H1 (cell line): ENCODE results near the gene C1orf74. TPM values are rescaled to one million over a fixed set of nuclear protein-coding genes. Genes with fewer than 3 reads are reported as not detected.

Experiments
- CTCF ChIA-PET: fragments of 300-600 bp; sonication (Branson Sonifier 250); formaldehyde crosslinking; loops from one replicate; lab custom pipeline; 2021; ENCODE audit not compliant: partially characterized antibody; lab: Charles Lee
- POLR2A ChIA-PET: fragments of 300-600 bp; sonication (Branson Sonifier 250); formaldehyde crosslinking; loops from one replicate; lab custom pipeline; 2021; ENCODE audit warnings: inconsistent platforms; ENCODE audit not compliant: partially characterized antibody; lab: Charles Lee
- DNase-seq, 2 experiments: peaks; one replicate each; pipeline versions ENCODE4 v3.0.0 to v3.0.0-alpha.2; 2010 to 2022; ENCODE audit warnings: low spot score in 2 of 2, low read depth in 1 of 2, mixed read lengths in 1 of 2
- FAIRE-seq: peaks from 2 replicates; lab custom pipeline; 2011; peaks lifted over from hg19 to GRCh38; lab: Jason Lieb, UNC
- H2AFZ ChIP-seq: 2 replicates; pipeline ENCODE4 v1.8.1; 2012; ENCODE audit warnings: low read length, inconsistent platforms
- H2AK5ac ChIP-seq: 2 replicates; pipeline ENCODE4 v1.6.1; 2013; ENCODE audit warnings: low read depth, low read length
- H2BK120ac ChIP-seq: replicated peaks from 2 replicates; pipeline ENCODE3; 2013; ENCODE audit warnings: low read depth, low read length, inconsistent platforms
- H2BK12ac ChIP-seq: 2 replicates; pipeline ENCODE4 v1.6.1; 2013; ENCODE audit warnings: low read depth, low read length
- H2BK15ac ChIP-seq: 2 replicates; pipeline ENCODE4 v1.6.1; 2013; ENCODE audit warnings: low read length
- H2BK20ac ChIP-seq: 2 replicates; pipeline ENCODE4 v1.6.1; 2013; ENCODE audit warnings: low read length
- H2BK5ac ChIP-seq: 2 replicates; pipeline ENCODE4 v1.6.1; 2013; ENCODE audit warnings: low read depth, low read length
- H3K14ac ChIP-seq: 2 replicates; pipeline ENCODE4 v1.6.1; 2013; ENCODE audit warnings: inconsistent platforms; ENCODE audit not compliant: insufficient read length
- H3K18ac ChIP-seq: 2 replicates; pipeline ENCODE4 v1.6.1; 2013; ENCODE audit warnings: low read length; ENCODE audit errors: extremely low read depth
- H3K23ac ChIP-seq: 2 replicates; pipeline ENCODE4 v1.6.1; 2013; ENCODE audit warnings: inconsistent platforms; ENCODE audit not compliant: insufficient read length
- H3K23me2 ChIP-seq: 2 replicates; pipeline ENCODE4 v1.6.1; 2013; ENCODE audit warnings: low read depth, low read length
- H3K27ac ChIP-seq: 2 replicates; pipeline ENCODE4 v1.6.1; 2011; ENCODE audit warnings: low read depth, low read length, inconsistent platforms
- H3K27me3 ChIP-seq, 4 experiments: replicated peaks in 1 of 4; 1 replicate in 1 of 4; 2 replicates in 3 of 4; pipeline versions ENCODE4 v1.6.1 to v1.8.1; 2011 to 2013; ENCODE audit warnings: low read length in 3 of 4, mild to moderate bottlenecking in 3 of 4, inconsistent platforms in 2 of 4, mixed read lengths in 2 of 4, moderate library complexity in 1 of 4; ENCODE audit not compliant: control insufficient read depth in 3 of 4, insufficient read depth in 3 of 4; ENCODE audit errors: extremely low read depth in 1 of 4
- H3K36me3 ChIP-seq, 4 experiments: 2 replicates each; pipeline versions ENCODE4 v1.6.1 to v1.8.1; 2011 to 2013; ENCODE audit warnings: mild to moderate bottlenecking in 4 of 4, low read length in 3 of 4, moderate library complexity in 2 of 4, control low read depth in 1 of 4, inconsistent platforms in 1 of 4; ENCODE audit not compliant: insufficient read depth in 4 of 4, control insufficient read depth in 2 of 4
- H3K4ac ChIP-seq: replicated peaks from 2 replicates; pipeline ENCODE3; 2013; ENCODE audit warnings: low read length, low read depth, mixed read lengths, inconsistent platforms; ENCODE audit not compliant: insufficient read length
- H3K4me1 ChIP-seq, 4 experiments: replicated peaks in 1 of 4; 1 replicate in 1 of 4; 2 replicates in 3 of 4; pipeline versions ENCODE4 v1.6.1 to v1.8.1; 2011 to 2013; ENCODE audit warnings: low read length in 3 of 4, inconsistent platforms in 2 of 4, mixed read lengths in 1 of 4; ENCODE audit not compliant: insufficient read depth in 4 of 4, control insufficient read depth in 3 of 4
- H3K4me2 ChIP-seq, 2 experiments: 2 replicates each; pipeline versions ENCODE4 v1.6.1 to v1.8.1; 2011 to 2013; ENCODE audit warnings: low read depth in 2 of 2, low read length in 2 of 2, control low read depth in 1 of 2, inconsistent platforms in 1 of 2, mild to moderate bottlenecking in 1 of 2; ENCODE audit not compliant: insufficient read depth in 1 of 2
- H3K4me3 ChIP-seq, 4 experiments: fragments of 200-600, 300-600 bp in 1 of 4; sonication (generic), shearing (Covaris generic), sonication (Bioruptor Twin) in 1 of 4; 2 replicates each; pipeline versions ENCODE4 v1.5.1 to v1.8.1; 2011 to 2016; ENCODE audit warnings: low read length in 4 of 4, low read depth in 3 of 4, control low read depth in 2 of 4, inconsistent platforms in 2 of 4, mild to moderate bottlenecking in 2 of 4, mixed read lengths in 1 of 4, moderate library complexity in 1 of 4; ENCODE audit not compliant: insufficient read depth in 2 of 4; ENCODE audit errors: extremely low read depth in 1 of 4
- H3K56ac ChIP-seq: replicated peaks from 2 replicates; pipeline ENCODE3; 2013; ENCODE audit warnings: low read depth, mild to moderate bottlenecking, mixed read lengths, low read length, inconsistent platforms; ENCODE audit not compliant: insufficient read length
- H3K79me1 ChIP-seq: 2 replicates; pipeline ENCODE4 v1.6.1; 2013; ENCODE audit warnings: low read depth, low read length, control low read depth
- H3K79me2 ChIP-seq, 2 experiments: 2 replicates each; pipeline versions ENCODE4 v1.6.1 to v1.8.1; 2012 to 2013; ENCODE audit warnings: low read length in 2 of 2, mild to moderate bottlenecking in 2 of 2, inconsistent platforms in 1 of 2; ENCODE audit not compliant: insufficient read depth in 2 of 2, control insufficient read depth in 1 of 2
- H3K9ac ChIP-seq, 4 experiments: replicated peaks in 1 of 4; 1 replicate in 1 of 4; 2 replicates in 3 of 4; pipeline versions ENCODE4 v1.6.1 to v1.8.1; 2011 to 2013; ENCODE audit warnings: low read depth in 3 of 4, low read length in 3 of 4, control low read depth in 2 of 4, mild to moderate bottlenecking in 2 of 4, moderate library complexity in 2 of 4, inconsistent platforms in 1 of 4; ENCODE audit errors: extremely low read depth in 1 of 4
- H3K9me3 ChIP-seq, 2 experiments: 2 replicates each; pipeline versions ENCODE4 v1.6.1 to v1.8.1; 2012 to 2013; ENCODE audit warnings: mild to moderate bottlenecking in 2 of 2, moderate library complexity in 2 of 2, control low read depth in 1 of 2, inconsistent platforms in 1 of 2, low read depth in 1 of 2, low read length in 1 of 2, mixed read lengths in 1 of 2; ENCODE audit not compliant: insufficient read depth in 2 of 2
- H4K20me1 ChIP-seq, 2 experiments: replicated peaks in 1 of 2; 2 replicates each; pipeline versions ENCODE3 to v1.8.1; 2011 to 2013; ENCODE audit warnings: inconsistent platforms in 2 of 2, low read length in 2 of 2, mild to moderate bottlenecking in 1 of 2; ENCODE audit not compliant: insufficient read depth in 2 of 2, control insufficient read depth in 1 of 2
- H4K5ac ChIP-seq: 2 replicates; pipeline ENCODE4 v1.6.1; 2013; ENCODE audit warnings: low read length, low read depth, mixed read lengths, inconsistent platforms; ENCODE audit not compliant: insufficient read length
- H4K8ac ChIP-seq: 2 replicates; pipeline ENCODE4 v1.8.0; 2013; ENCODE audit warnings: mild to moderate bottlenecking, moderate library complexity, low read length, inconsistent platforms; ENCODE audit not compliant: insufficient read depth; ENCODE audit errors: extremely low read depth
- H4K91ac ChIP-seq: replicated peaks from 2 replicates; pipeline ENCODE3; 2013; ENCODE audit warnings: low read length, mixed read lengths, inconsistent platforms; ENCODE audit not compliant: insufficient read length
- BRCA1 ChIP-seq: IDR thresholded peaks from 2 replicates; pipeline ENCODE4 v1.6.1; 2012; ENCODE audit warnings: low read depth, low read length, improper control_type of control experiment
- RAD21 ChIP-seq, 2 experiments: IDR thresholded peaks in 1 of 2; conservative IDR thresholded peaks in 1 of 2; 2 replicates each; pipeline ENCODE4 v1.6.1; 2011; ENCODE audit warnings: low read depth in 2 of 2, low read length in 2 of 2, improper control_type of control experiment in 1 of 2, inconsistent platforms in 1 of 2, mild to moderate bottlenecking in 1 of 2, moderate library complexity in 1 of 2
- RXRA ChIP-seq: IDR thresholded peaks from 2 replicates; pipeline ENCODE4 v1.6.1; 2011; ENCODE audit warnings: low read depth, mild to moderate bottlenecking, low read length, moderate library complexity; ENCODE audit not compliant: insufficient read depth
- SIN3A ChIP-seq, 2 experiments: IDR thresholded peaks in 1 of 2; conservative IDR thresholded peaks in 1 of 2; 2 replicates each; pipeline ENCODE4 v1.6.1; 2011 to 2012; ENCODE audit warnings: low read length in 2 of 2, improper control_type of control experiment in 1 of 2, low read depth in 1 of 2, mild to moderate bottlenecking in 1 of 2
- SUZ12 ChIP-seq: fragments of 200-600 bp; sonication (generic); IDR thresholded peaks from 2 replicates; pipeline ENCODE4 v1.6.1; 2012; ENCODE audit warnings: mild to moderate bottlenecking, inconsistent platforms, low read length, moderate library complexity, mixed read lengths
- WGBS, 2 experiments: shearing (Covaris generic) in 1 of 2; methylation state at CpG; one replicate each; pipeline versions ENCODE4 v1.1.6 to v1.1.7; 2013 to 2015; ENCODE audit warnings: low lambda C conversion rate in 2 of 2, mixed read lengths in 2 of 2, inconsistent platforms in 1 of 2, low coverage in 1 of 2, missing lambda C conversion rate in 1 of 2; ENCODE audit not compliant: insufficient replicate concordance in 2 of 2, insufficient coverage in 1 of 2, insufficient read length in 1 of 2; ENCODE audit errors: extremely low coverage in 1 of 2, missing lambda C conversion rate in 1 of 2; 5-methylcytosine and 5-hydroxymethylcytosine counted together
- polyA plus RNA-seq, 7 experiments: library from polyadenylated mRNA; depleted of rRNA in 3 of 7; stranded (reverse) in 5 of 7; unstranded in 2 of 7; fragments of >200 nt in 5 of 7; fragments of 200-250 nt in 2 of 7; gene quantifications; 1 replicate in 5 of 7; 2 replicates in 1 of 7; 4 replicates in 1 of 7; pipeline versions ENCODE4 v1.2.1 to v1.2.3, GENCODE V29; 2011 to 2013; ENCODE audit warnings: missing spikeins in 2 of 7, mixed read lengths in 2 of 7
- total RNA-seq: library from RNA; stranded (reverse); fragmentation: NEBNext Ultra II Directional; extraction: Animal tissue kit (Norgen Biotek cat#: 25700); gene quantifications from 2 replicates; pipeline ENCODE4 v1.2.1, GENCODE V29; 2021
- TF ChIP-seq, protein P1 (sequence below): IDR thresholded peaks from 2 replicates; pipeline ENCODE4 v1.6.1; 2011; ENCODE audit warnings: low read length, improper control_type of control experiment

The C1orf74 gene
- total and polyA plus RNA-seq, 2 of the 8 experiments (the other 6 are each of a cell fraction or from before 2014, with no cell fraction given) = 3.1 to 3.9 TPM

DNA sequence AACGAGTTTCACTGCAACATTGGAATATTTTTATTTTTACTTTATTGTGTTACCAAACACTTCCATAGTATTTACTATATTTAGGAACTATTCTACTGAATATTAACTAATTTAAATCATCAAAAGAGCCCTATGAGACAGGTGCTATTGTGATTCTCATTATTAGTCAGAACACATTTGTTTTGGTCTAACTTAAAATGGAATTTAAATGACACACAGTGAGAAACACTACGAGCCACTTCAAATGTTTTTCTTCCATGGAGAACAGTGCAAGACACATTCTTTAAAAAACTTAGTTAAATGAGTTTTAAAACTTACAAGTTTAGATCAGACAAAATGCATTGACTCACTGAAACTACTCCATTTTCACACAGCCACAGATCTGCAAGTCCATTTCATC, 35.2 kb downstream of the C1orf74 start:
- H3K9me3 ChIP-seq = no peaks in the 10 kb centered on the region
- H3K79me2 ChIP-seq = no peaks in the 10 kb centered on the region
- no peak overlapping the region for H2BK5ac ChIP-seq
- no peak overlapping the region for H3K18ac ChIP-seq
- 74% methylated on average over 2 of the region's 2 CpGs; no CpG with 5 or more reads in 1 of the 2 experiments for WGBS, 2 experiments
- no peak overlapping the region for H3K4me3 ChIP-seq
- ChIA-PET POLR2A (no interaction called here), CTCF (interaction anchor here (0.7 to 4.0 kb wide), 22 partner anchors 10 to 550 kb away, joined by 3 to 22 read pairs (median 6); no protein-coding TSS in a partner anchor)
- H4K8ac ChIP-seq = no peak overlapping the region
- no peak overlapping the region for H4K5ac ChIP-seq
- H3K9ac ChIP-seq = no peak overlapping the region
- H2AK5ac ChIP-seq = no peak overlapping the region
- H2BK15ac ChIP-seq = no peak overlapping the region
- peaks cover 0 to 4% (median 0%) of the 10 kb centered on the region in 4 experiments; a peak in 1 of 7 replicates for H3K27me3 ChIP-seq
- FAIRE-seq (no peak), DNase-seq (no peak)
- no peak overlapping the region for H3K56ac ChIP-seq
- H2BK20ac ChIP-seq = no peak overlapping the region
- no peak overlapping the region for H3K27ac ChIP-seq
- TF ChIP-seq SUZ12 = no peak
- TF ChIP-seq, protein P1, sequence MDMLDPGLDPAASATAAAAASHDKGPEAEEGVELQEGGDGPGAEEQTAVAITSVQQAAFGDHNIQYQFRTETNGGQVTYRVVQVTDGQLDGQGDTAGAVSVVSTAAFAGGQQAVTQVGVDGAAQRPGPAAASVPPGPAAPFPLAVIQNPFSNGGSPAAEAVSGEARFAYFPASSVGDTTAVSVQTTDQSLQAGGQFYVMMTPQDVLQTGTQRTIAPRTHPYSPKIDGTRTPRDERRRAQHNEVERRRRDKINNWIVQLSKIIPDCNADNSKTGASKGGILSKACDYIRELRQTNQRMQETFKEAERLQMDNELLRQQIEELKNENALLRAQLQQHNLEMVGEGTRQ = no peak
- TF ChIP-seq BRCA1 = no peak
- TF ChIP-seq RXRA = no peak
- no peak for TF ChIP-seq SIN3A (conservative IDR thresholded peaks at IDR 0.05 in 1 of 2, IDR thresholded peaks at IDR 0.05 in 1 of 2; ENCODE audit: low read depth in 1 of 2, low read length in 2 of 2)
- no peak for TF ChIP-seq RAD21 (IDR thresholded peaks at IDR 0.05 in 1 of 2, conservative IDR thresholded peaks at IDR 0.05 in 1 of 2; ENCODE audit: low read depth in 2 of 2, low read length in 2 of 2)
- no peak overlapping the region for H3K23ac ChIP-seq
- H2BK120ac ChIP-seq = no peak overlapping the region
- no peak overlapping the region for H2AFZ ChIP-seq
- no peak overlapping the region for H3K4me2 ChIP-seq
- H3K4ac ChIP-seq = no peak overlapping the region
- no peaks in the 10 kb centered on the region for H3K79me1 ChIP-seq
- no peaks in the 10 kb centered on the region for H3K36me3 ChIP-seq
- no peaks in the 10 kb centered on the region for H3K23me2 ChIP-seq
- H3K14ac ChIP-seq = no peak overlapping the region
- no peaks in the 10 kb centered on the region for H4K20me1 ChIP-seq
- no peak overlapping the region for H4K91ac ChIP-seq
- H2BK12ac ChIP-seq = no peak overlapping the region
- peaks cover 0 to 11% (median 0%) of the 10 kb centered on the region in 4 experiments; a peak in 1 of 7 replicates for H3K4me1 ChIP-seq
